Activated naive CD4-positive, alpha-beta T cell treated with anti-CD3 and anti-CD28 coated beads, Interleukin-2, amount 50 U/mL, for 24 hours (primary cell): ENCODE data around the gene HLA-E.
"Not testable (repeated sequence)": the region's sequence is repeated elsewhere in the genome, so short reads cannot be mapped to it uniquely, and the experiment has no call there.

Source experiments
- H3K27ac Mint-ChIP-seq: one replicate; pipeline ENCODE4 v1.8.0; 2021; ENCODE audit warnings: mild to moderate bottlenecking, mixed read lengths
- H3K27me3 Mint-ChIP-seq: one replicate; pipeline ENCODE4 v1.8.0; 2021; ENCODE audit warnings: mixed read lengths
- H3K36me3 Mint-ChIP-seq: one replicate; pipeline ENCODE4 v1.8.0; 2021; ENCODE audit warnings: mixed read lengths
- H3K4me1 Mint-ChIP-seq: one replicate; pipeline ENCODE4 v1.8.0; 2021; ENCODE audit warnings: mixed read lengths
- H3K4me3 Mint-ChIP-seq: one replicate; pipeline ENCODE4 v1.8.0; 2021; ENCODE audit warnings: mild to moderate bottlenecking, mixed read lengths
- H3K9me3 Mint-ChIP-seq: one replicate; pipeline ENCODE4 v1.8.0; 2021; ENCODE audit warnings: mixed read lengths

HLA-E gene

GRCh38 chr6:30513451-30513850 lies 24.1 kb downstream of the HLA-E start:
- H3K27ac Mint-ChIP-seq: no peak overlapping the region
- H3K36me3 Mint-ChIP-seq: peaks cover 5% of the 10 kb centered on the region
- H3K4me1 Mint-ChIP-seq: peaks cover 76% of the 10 kb centered on the region
- H3K27me3 Mint-ChIP-seq: no peaks in the 10 kb centered on the region
- H3K9me3 Mint-ChIP-seq: peaks cover 5% of the 10 kb centered on the region
- H3K4me3 Mint-ChIP-seq: no peak overlapping the region

- peaks cover 77% of the 10 kb centered on the region for H3K4me1 Mint-ChIP-seq
Measured at GRCh38 chr6:30515106-30515505, 25.8 kb downstream of the HLA-E start.

DNA sequence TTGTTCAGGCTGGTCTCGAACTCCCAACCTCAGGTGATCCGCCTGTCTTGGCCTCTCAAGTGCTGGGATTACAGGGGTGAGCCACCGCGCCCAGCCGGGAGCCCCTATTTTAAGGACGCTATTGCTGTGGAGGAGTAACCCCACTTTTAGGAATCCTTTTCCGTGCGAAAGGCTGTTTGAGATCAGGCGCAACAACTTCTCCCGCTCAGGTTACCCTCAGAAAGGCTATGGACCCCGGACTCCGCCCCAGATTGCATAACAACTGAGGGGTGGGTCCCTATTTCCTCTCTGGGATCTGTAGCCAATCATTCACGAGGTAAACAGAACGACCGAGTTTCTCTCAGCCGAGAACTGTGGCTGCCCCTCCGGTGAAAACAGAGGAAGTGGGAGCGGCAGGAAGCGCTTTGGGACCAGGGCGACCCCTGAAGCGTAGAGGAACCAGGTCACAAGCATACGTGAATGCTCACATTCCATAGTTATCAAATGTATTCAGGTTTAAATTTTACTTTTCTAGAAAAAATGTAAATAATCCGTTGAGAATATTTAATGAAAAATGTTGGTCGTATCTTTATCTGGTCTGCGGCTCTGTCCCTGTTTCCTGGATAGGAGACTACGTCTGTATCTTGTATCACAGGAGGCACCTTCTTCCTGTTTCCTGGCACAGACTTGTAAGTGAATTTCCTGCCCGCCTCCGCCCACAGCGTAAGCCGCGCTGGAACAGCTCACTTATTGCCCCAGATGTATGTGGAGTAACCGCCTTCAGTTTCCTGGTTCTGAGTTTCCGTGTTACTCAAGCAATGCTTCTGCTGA lies 26.8 kb downstream of the HLA-E start:
- H3K27me3 Mint-ChIP-seq: no peaks in the 10 kb centered on the region
- peak overlapping the region; percentile 99 for H3K27ac Mint-ChIP-seq
- peaks cover 73% of the 10 kb centered on the region for H3K4me1 Mint-ChIP-seq
- H3K4me3 Mint-ChIP-seq: peak overlapping the region; percentile 88
- no peaks in the 10 kb centered on the region for H3K9me3 Mint-ChIP-seq
- H3K36me3 Mint-ChIP-seq: peaks cover 13% of the 10 kb centered on the region

More at GRCh38 chr6:30515106-30515505, 25.8 kb downstream of the HLA-E start:
- Mint-ChIP-seq H3K4me3 (peak overlapping the region; percentile 88), H3K36me3 (peaks cover 8% of the 10 kb centered on the region), H3K27me3 (no peaks in the 10 kb centered on the region), H3K27ac (peak overlapping the region; percentile 97), H3K9me3 (no peaks in the 10 kb centered on the region)

GRCh38 chr6:30516754-30517076 lies 27.4 kb downstream of the HLA-E start:
- not testable (repeated sequence) for H3K9me3 Mint-ChIP-seq, H3K27me3 Mint-ChIP-seq
- H3K4me3 Mint-ChIP-seq: peak overlapping the region; percentile 88
- peaks cover 13% of the 10 kb centered on the region for H3K36me3 Mint-ChIP-seq
- H3K27ac Mint-ChIP-seq: peak overlapping the region; percentile 99
- peaks cover 72% of the 10 kb centered on the region for H3K4me1 Mint-ChIP-seq

DNA sequence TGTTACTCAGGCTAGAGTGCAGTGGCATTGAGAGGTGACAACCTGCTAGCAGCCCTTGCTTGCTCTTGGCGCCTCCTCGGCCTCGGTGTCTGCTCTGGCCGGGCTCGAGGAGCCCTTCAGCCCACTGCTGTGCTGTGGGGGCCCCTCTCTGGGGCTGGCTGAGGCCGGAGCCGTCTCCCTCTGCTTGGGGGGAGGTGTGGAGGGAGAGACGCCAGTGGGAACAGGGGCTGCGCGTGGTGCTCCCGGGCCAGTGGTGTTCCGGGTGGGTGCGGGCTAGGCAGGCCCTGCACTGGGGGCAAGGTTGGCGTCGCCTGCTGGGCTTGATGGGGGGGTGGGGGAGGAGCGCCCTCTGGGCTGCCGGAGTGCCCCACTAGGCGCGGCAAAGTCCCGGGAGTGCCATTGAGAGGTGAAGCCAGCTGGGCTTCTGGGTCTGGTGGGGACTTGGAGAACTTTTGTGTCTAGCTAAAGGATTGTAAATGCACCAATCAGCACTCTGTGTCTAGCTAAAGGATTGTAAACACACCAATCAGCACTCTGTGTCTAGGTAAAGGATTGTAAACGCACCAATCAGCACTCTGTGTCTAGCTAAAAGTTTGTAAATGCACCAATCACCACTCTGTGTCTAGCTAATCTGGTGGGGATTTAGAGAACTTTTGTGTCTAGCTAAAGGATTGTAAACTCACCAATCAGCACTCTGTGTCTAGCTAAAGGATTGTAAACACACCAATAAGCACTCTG lies 28.6 kb downstream of the HLA-E start:
- H3K4me1 Mint-ChIP-seq: peaks cover 71% of the 10 kb centered on the region
- H3K4me3 Mint-ChIP-seq: peak overlapping the region; percentile 68
- peaks cover 21% of the 10 kb centered on the region for H3K36me3 Mint-ChIP-seq
- H3K27me3 Mint-ChIP-seq, H3K9me3 Mint-ChIP-seq: not testable (repeated sequence)
- peak overlapping the region; percentile 84 for H3K27ac Mint-ChIP-seq

DNA sequence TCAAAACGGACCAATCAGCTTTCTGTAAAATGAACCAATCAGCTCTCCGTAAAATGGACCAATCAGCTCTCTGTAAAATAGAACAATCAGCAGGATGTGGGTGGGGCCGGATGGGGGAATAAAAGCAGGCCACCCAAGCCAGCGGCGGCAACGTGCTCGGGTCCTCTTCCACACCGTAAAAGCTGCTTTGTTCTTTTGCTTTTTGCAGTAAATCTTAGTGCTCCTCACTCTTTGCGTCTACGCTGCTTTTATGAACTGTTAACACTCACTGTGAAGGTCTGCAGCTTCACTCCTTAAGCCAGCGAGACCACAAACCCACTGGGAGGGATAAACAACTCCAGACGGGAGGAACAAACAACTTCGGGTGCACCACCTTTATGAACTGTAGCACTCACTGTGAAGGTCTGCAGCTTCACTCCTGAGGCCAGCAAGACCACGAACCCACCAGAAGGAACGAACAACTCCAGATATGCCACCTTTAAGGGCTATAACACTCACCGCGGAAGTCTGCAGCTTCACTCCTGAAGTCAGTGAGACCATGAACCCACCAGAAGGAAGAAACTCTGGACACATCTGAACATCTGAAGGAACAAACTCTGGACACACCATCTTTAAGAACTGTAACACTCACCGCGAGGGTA lies 29.3 kb downstream of the HLA-E start:
- peaks cover 26% of the 10 kb centered on the region for H3K36me3 Mint-ChIP-seq
- peak overlapping the region; percentile 68 for H3K4me3 Mint-ChIP-seq
- H3K27me3 Mint-ChIP-seq, H3K9me3 Mint-ChIP-seq: not testable (repeated sequence)
- H3K4me1 Mint-ChIP-seq: peaks cover 76% of the 10 kb centered on the region
- peak overlapping the region; percentile 84 for H3K27ac Mint-ChIP-seq

GRCh38 chr6:30520522-30520921 lies 31.2 kb downstream of the HLA-E start:
- Mint-ChIP-seq H3K27me3 (no peaks in the 10 kb centered on the region), H3K4me1 (peaks cover 76% of the 10 kb centered on the region), H3K9me3 (peaks cover 4% of the 10 kb centered on the region), H3K36me3 (peaks cover 29% of the 10 kb centered on the region), H3K27ac (peak overlapping the region; percentile 62), H3K4me3 (no peak overlapping the region)

- not testable (repeated sequence) for H3K27me3 Mint-ChIP-seq, H3K4me3 Mint-ChIP-seq, H3K27ac Mint-ChIP-seq, H3K9me3 Mint-ChIP-seq
- Mint-ChIP-seq H3K4me1 (peaks cover 78% of the 10 kb centered on the region), H3K36me3 (peaks cover 30% of the 10 kb centered on the region)
Measured at GRCh38 chr6:30521082-30521481, 31.8 kb downstream of the HLA-E start.

GRCh38 chr6:30521952-30522351 lies 32.6 kb downstream of the HLA-E start:
- H3K27ac Mint-ChIP-seq: peak overlapping the region; percentile 82
- H3K4me1 Mint-ChIP-seq: peaks cover 77% of the 10 kb centered on the region
- not testable (repeated sequence) for H3K27me3 Mint-ChIP-seq, H3K9me3 Mint-ChIP-seq
- peaks cover 30% of the 10 kb centered on the region for H3K36me3 Mint-ChIP-seq
- H3K4me3 Mint-ChIP-seq: peak overlapping the region; percentile 34

GRCh38 chr6:30526444-30526843 lies 37.1 kb downstream of the HLA-E start:
- Mint-ChIP-seq H3K27ac (peak overlapping the region; percentile 56), H3K4me1 (peaks cover 82% of the 10 kb centered on the region), H3K4me3 (peak overlapping the region; percentile 42), H3K36me3 (peaks cover 23% of the 10 kb centered on the region)
- not testable (repeated sequence) for H3K27me3 Mint-ChIP-seq, H3K9me3 Mint-ChIP-seq

GRCh38 chr6:30529349-30529875 lies 40.1 kb downstream of the HLA-E start:
- H3K9me3 Mint-ChIP-seq, H3K27me3 Mint-ChIP-seq, H3K36me3 Mint-ChIP-seq: not testable (repeated sequence)
- Mint-ChIP-seq H3K4me3 (peak overlapping the region; percentile 57), H3K4me1 (peaks cover 76% of the 10 kb centered on the region), H3K27ac (peak overlapping the region; percentile 97)

DNA sequence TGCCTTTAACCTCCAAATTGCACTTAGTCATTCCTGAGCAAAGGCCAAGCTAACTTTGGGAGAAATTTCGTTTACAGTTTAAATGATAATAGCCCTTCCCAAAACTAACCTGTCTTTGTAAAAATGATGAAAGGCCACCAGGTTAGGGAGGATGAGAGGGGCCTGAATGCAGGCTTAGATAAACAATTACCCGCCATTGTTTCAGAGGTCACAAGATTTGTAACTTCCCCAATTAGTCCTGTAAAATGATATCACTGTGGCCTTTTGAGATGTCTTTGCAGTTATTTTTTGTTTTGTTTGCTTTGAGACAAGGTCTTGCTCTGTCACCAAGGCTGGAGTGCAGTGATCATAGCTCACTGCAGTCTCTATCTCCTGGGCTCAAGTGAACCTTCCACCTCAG lies 40.7 kb downstream of the HLA-E start:
- peaks cover 70% of the 10 kb centered on the region for H3K4me1 Mint-ChIP-seq
- H3K27ac Mint-ChIP-seq: peak overlapping the region; percentile 97
- no peaks in the 10 kb centered on the region for H3K27me3 Mint-ChIP-seq
- no peaks in the 10 kb centered on the region for H3K9me3 Mint-ChIP-seq
- H3K4me3 Mint-ChIP-seq: peak overlapping the region; percentile 57
- peaks cover 8% of the 10 kb centered on the region for H3K36me3 Mint-ChIP-seq

- H3K9me3 Mint-ChIP-seq: no peaks in the 10 kb centered on the region
- peak overlapping the region; percentile 74 for H3K27ac Mint-ChIP-seq
- H3K27me3 Mint-ChIP-seq: no peaks in the 10 kb centered on the region
- no peak overlapping the region for H3K4me3 Mint-ChIP-seq
- H3K36me3 Mint-ChIP-seq: peaks cover 3% of the 10 kb centered on the region
- H3K4me1 Mint-ChIP-seq: peaks cover 47% of the 10 kb centered on the region
Measured at GRCh38 chr6:30533460-30534294, 44.4 kb downstream of the HLA-E start.

GRCh38 chr6:30537931-30538330 lies 48.6 kb downstream of the HLA-E start:
- Mint-ChIP-seq H3K27ac (peak overlapping the region; percentile 65), H3K27me3 (no peaks in the 10 kb centered on the region), H3K4me3 (no peak overlapping the region), H3K36me3 (no peaks in the 10 kb centered on the region), H3K4me1 (peaks cover 32% of the 10 kb centered on the region), H3K9me3 (no peaks in the 10 kb centered on the region)
